Measurements from ENCODE around the gene PERCC1. TPM values are rescaled to one million over a fixed set of nuclear protein-coding genes. Genes with fewer than 3 reads are reported as not detected.

The PERCC1 gene
- total RNA-seq, 1 experiment from 2014 or later, result not detected

- Mint-ChIP-seq H3K4me1 (ENCODE audit: insufficient read depth, unreplicated experiment) (no peaks in the 10 kb centered on the region), H3K27me3 (ENCODE audit: insufficient read depth, unreplicated experiment) (no peaks in the 10 kb centered on the region), H3K9me3 (ENCODE audit: unreplicated experiment) (no peaks in the 10 kb centered on the region), H3K4me3 (ENCODE audit: unreplicated experiment) (no peak overlapping the region), H3K27ac (ENCODE audit: low read depth, unreplicated experiment) (no peak overlapping the region), H3K36me3 (ENCODE audit: insufficient read depth, unreplicated experiment) (peaks cover 49% of the 10 kb centered on the region)
- CTCF ChIA-PET, result no interaction called here
- DNase-seq (ENCODE audit: unreplicated experiment), result no peak
- intact Hi-C loops (cut with micrococcal nuclease), result no loop called here
- TF ChIP-seq CTCF (IDR thresholded peaks at IDR 0.05; ENCODE audit: unreplicated experiment), result no peak
- BruUV-seq (replicated peaks), result no TSS peak
- POLR2A ChIA-PET, result interaction anchor here (0.6 kb wide), 1 partner anchor 79 kb away, joined by 4 read pairs; no protein-coding TSS in a partner anchor
Observed at GRCh38 chr16:1459967-1460366, 29.1 kb downstream of the PERCC1 start.

GRCh38 chr16:1460602-1461138 lies 29.8 kb downstream of the PERCC1 start:
- Mint-ChIP-seq H3K27me3 (ENCODE audit: insufficient read depth, unreplicated experiment) (no peaks in the 10 kb centered on the region), H3K36me3 (ENCODE audit: insufficient read depth, unreplicated experiment) (peaks cover 47% of the 10 kb centered on the region), H3K9me3 (ENCODE audit: unreplicated experiment) (no peaks in the 10 kb centered on the region), H3K4me1 (ENCODE audit: insufficient read depth, unreplicated experiment) (no peaks in the 10 kb centered on the region), H3K4me3 (ENCODE audit: unreplicated experiment) (no peak overlapping the region), H3K27ac (ENCODE audit: low read depth, unreplicated experiment) (no peak overlapping the region)
- BruUV-seq (replicated peaks), result no TSS peak
- intact Hi-C loops (cut with micrococcal nuclease), result no loop called here
- no peak for TF ChIP-seq CTCF (IDR thresholded peaks at IDR 0.05; ENCODE audit: unreplicated experiment)
- ChIA-PET CTCF (no interaction called here), POLR2A (interaction anchor here (0.6 kb wide), 1 partner anchor 78 kb away, joined by 4 read pairs; no protein-coding TSS in a partner anchor)
- no peak for DNase-seq (ENCODE audit: unreplicated experiment)

GRCh38 chr16:1461146-1461545 lies 30.3 kb downstream of the PERCC1 start:
- no peaks in the 10 kb centered on the region for H3K4me1 Mint-ChIP-seq (ENCODE audit: insufficient read depth, unreplicated experiment)
- CTCF ChIA-PET, result no interaction called here
- BruUV-seq (replicated peaks), result no TSS peak
- POLR2A ChIA-PET, result no interaction called here
- no peak overlapping the region for H3K4me3 Mint-ChIP-seq (ENCODE audit: unreplicated experiment)
- H3K9me3 Mint-ChIP-seq (ENCODE audit: unreplicated experiment), result no peaks in the 10 kb centered on the region
- H3K27me3 Mint-ChIP-seq (ENCODE audit: insufficient read depth, unreplicated experiment), result no peaks in the 10 kb centered on the region
- DNase-seq (ENCODE audit: unreplicated experiment), result no peak
- peaks cover 47% of the 10 kb centered on the region for H3K36me3 Mint-ChIP-seq (ENCODE audit: insufficient read depth, unreplicated experiment)
- no peak for TF ChIP-seq CTCF (IDR thresholded peaks at IDR 0.05; ENCODE audit: unreplicated experiment)
- intact Hi-C loops (cut with micrococcal nuclease), result no loop called here
- no peak overlapping the region for H3K27ac Mint-ChIP-seq (ENCODE audit: low read depth, unreplicated experiment)

- ChIA-PET POLR2A (interaction anchor here (0.6 to 0.7 kb wide), 2 partner anchors 82 to 511 kb away, joined by 3 read pairs; no protein-coding TSS in a partner anchor), CTCF (interaction anchor here (0.6 kb wide), 1 partner anchor 124 kb away, joined by 3 read pairs; no protein-coding TSS in a partner anchor)
- Mint-ChIP-seq H3K27me3 (ENCODE audit: insufficient read depth, unreplicated experiment) (no peaks in the 10 kb centered on the region), H3K9me3 (ENCODE audit: unreplicated experiment) (no peaks in the 10 kb centered on the region), H3K4me1 (ENCODE audit: insufficient read depth, unreplicated experiment) (peaks cover 10% of the 10 kb centered on the region), H3K36me3 (ENCODE audit: insufficient read depth, unreplicated experiment) (peaks cover 34% of the 10 kb centered on the region), H3K27ac (ENCODE audit: low read depth, unreplicated experiment) (no peak overlapping the region), H3K4me3 (ENCODE audit: unreplicated experiment) (no peak overlapping the region)
- DNase-seq (ENCODE audit: unreplicated experiment), result no peak
- BruUV-seq (replicated peaks), result no TSS peak
- intact Hi-C loops (cut with micrococcal nuclease), result no loop called here
- TF ChIP-seq CTCF (IDR thresholded peaks at IDR 0.05; ENCODE audit: unreplicated experiment), result no peak
Observed at GRCh38 chr16:1464196-1464893, 33.5 kb downstream of the PERCC1 start.

All from MCF 10A (cell line).